Measurements from ENCODE around the gene ASAP2.

Gene ASAP2

GRCh38 chr2:9309147-9309546, 102.5 kb downstream of the ASAP2 start:
- Histone ChIP-seq H2AK5ac (ENCODE audit: low read depth, low read length) (no peak overlapping the region), H3K79me1 (ENCODE audit: low read depth, low read length) (no peaks in the 10 kb centered on the region), H3K9me3 (replicated peaks in 1 of 2; ENCODE audit: control insufficient read depth in 2 of 2, insufficient read depth in 1 of 2, low read depth in 1 of 2, low read length in 2 of 2) (no peaks in the 10 kb centered on the region), H2BK120ac (ENCODE audit: low read depth, low read length) (no peak overlapping the region), H2AFZ (ENCODE audit: low read length) (no peak overlapping the region), H3K27ac (replicated peaks; ENCODE audit: low read length) (no peak overlapping the region), H3K27me3 (ENCODE audit: control insufficient read depth in 3 of 3, insufficient read depth in 3 of 3, low read depth in 1 of 3, low read length in 3 of 3) (no peaks in the 10 kb centered on the region), H4K91ac (ENCODE audit: low read depth, low read length, poor library complexity) (no peak overlapping the region), H3K9ac (ENCODE audit: low read depth, low read length, poor library complexity) (no peak overlapping the region), H3K4me1 (ENCODE audit: control insufficient read depth in 2 of 2, insufficient read depth in 1 of 2, low read depth in 1 of 2, low read length in 2 of 2) (no peaks in the 10 kb centered on the region), H4K8ac (ENCODE audit: low read depth, low read length) (no peak overlapping the region), H2BK15ac (ENCODE audit: low read length) (no peak overlapping the region), H2BK12ac (ENCODE audit: low read length) (no peak overlapping the region), H3K18ac (ENCODE audit: low read length) (no peak overlapping the region), H3K36me3 (replicated peaks in 1 of 2; ENCODE audit: control insufficient read depth in 2 of 2, insufficient read depth in 2 of 2, low read length in 2 of 2) (peaks cover 0 to 16% of the 10 kb centered on the region in 2 donors), H3K14ac (ENCODE audit: low read length) (no peak overlapping the region), H3K23ac (ENCODE audit: low read depth, low read length, poor library complexity) (no peak overlapping the region), H3K4me3 (ENCODE audit: low read length in 2 of 2) (no peak overlapping the region), H3K4ac (ENCODE audit: low read length) (no peak overlapping the region), H3K4me2 (ENCODE audit: insufficient read depth, low read length, poor library complexity, severe bottlenecking) (no peak overlapping the region), H2BK5ac (ENCODE audit: low read length) (no peak overlapping the region)
- DNase-seq (ENCODE audit: low spot score) = no peak
- no CpG with 5 or more reads among the region's 9 CpGs for WGBS, 2 donors (ENCODE audit: extremely low coverage in 2 of 2, insufficient read length in 2 of 2, insufficient replicate concordance in 1 of 2)

- DNase-seq (ENCODE audit: low spot score) = no peak
- H3K18ac ChIP-seq (ENCODE audit: low read length) = no peak overlapping the region
- no peak overlapping the region for H3K27ac ChIP-seq (replicated peaks; ENCODE audit: low read length)
- no peak overlapping the region for H2AK5ac ChIP-seq (ENCODE audit: low read depth, low read length)
- H3K27me3 ChIP-seq (ENCODE audit: control insufficient read depth in 3 of 3, insufficient read depth in 3 of 3, low read depth in 1 of 3, low read length in 3 of 3) = no peaks in the 10 kb centered on the region
- no peak overlapping the region for H2BK5ac ChIP-seq (ENCODE audit: low read length)
- H3K4me3 ChIP-seq (ENCODE audit: low read length in 2 of 2) = no peak overlapping the region
- H3K23ac ChIP-seq (ENCODE audit: low read depth, low read length, poor library complexity) = no peak overlapping the region
- H3K4me1 ChIP-seq (ENCODE audit: control insufficient read depth in 2 of 2, insufficient read depth in 1 of 2, low read depth in 1 of 2, low read length in 2 of 2) = no peaks in the 10 kb centered on the region
- no peak overlapping the region for H2AFZ ChIP-seq (ENCODE audit: low read length)
- no peak overlapping the region for H3K9ac ChIP-seq (ENCODE audit: low read depth, low read length, poor library complexity)
- H3K4ac ChIP-seq (ENCODE audit: low read length) = no peak overlapping the region
- peaks cover 3% of the 10 kb centered on the region for H3K79me1 ChIP-seq (ENCODE audit: low read depth, low read length)
- H3K14ac ChIP-seq (ENCODE audit: low read length) = no peak overlapping the region
- H2BK120ac ChIP-seq (ENCODE audit: low read depth, low read length) = no peak overlapping the region
- H2BK15ac ChIP-seq (ENCODE audit: low read length) = no peak overlapping the region
- H3K36me3 ChIP-seq (replicated peaks in 1 of 2; ENCODE audit: control insufficient read depth in 2 of 2, insufficient read depth in 2 of 2, low read length in 2 of 2) = peaks cover 0 to 16% of the 10 kb centered on the region in 2 donors
- H4K8ac ChIP-seq (ENCODE audit: low read depth, low read length) = no peak overlapping the region
- H3K4me2 ChIP-seq (ENCODE audit: insufficient read depth, low read length, poor library complexity, severe bottlenecking) = no peak overlapping the region
- H2BK12ac ChIP-seq (ENCODE audit: low read length) = no peak overlapping the region
- WGBS, 2 donors (ENCODE audit: extremely low coverage in 2 of 2, insufficient read length in 2 of 2, insufficient replicate concordance in 1 of 2) = no CpG with 5 or more reads among the region's 1 CpG
- H3K9me3 ChIP-seq (replicated peaks in 1 of 2; ENCODE audit: control insufficient read depth in 2 of 2, insufficient read depth in 1 of 2, low read depth in 1 of 2, low read length in 2 of 2) = no peaks in the 10 kb centered on the region
- no peak overlapping the region for H4K91ac ChIP-seq (ENCODE audit: low read depth, low read length, poor library complexity)
These were observed 103.8 kb downstream of the ASAP2 start for GRCh38 chr2:9310377-9310776.

GRCh38 chr2:9310798-9311197, 104.2 kb downstream of the ASAP2 start:
- no peak overlapping the region for H2BK5ac ChIP-seq (ENCODE audit: low read length)
- H3K9me3 ChIP-seq (replicated peaks in 1 of 2; ENCODE audit: control insufficient read depth in 2 of 2, insufficient read depth in 1 of 2, low read depth in 1 of 2, low read length in 2 of 2) = no peaks in the 10 kb centered on the region
- H3K23ac ChIP-seq (ENCODE audit: low read depth, low read length, poor library complexity) = no peak overlapping the region
- H3K14ac ChIP-seq (ENCODE audit: low read length) = no peak overlapping the region
- peaks cover 0 to 16% of the 10 kb centered on the region in 2 donors for H3K36me3 ChIP-seq (replicated peaks in 1 of 2; ENCODE audit: control insufficient read depth in 2 of 2, insufficient read depth in 2 of 2, low read length in 2 of 2)
- H3K79me1 ChIP-seq (ENCODE audit: low read depth, low read length) = peaks cover 4% of the 10 kb centered on the region
- no peak overlapping the region for H2AFZ ChIP-seq (ENCODE audit: low read length)
- no peak overlapping the region for H2BK12ac ChIP-seq (ENCODE audit: low read length)
- H3K4me3 ChIP-seq (ENCODE audit: low read length in 2 of 2) = no peak overlapping the region
- no peak overlapping the region for H2BK15ac ChIP-seq (ENCODE audit: low read length)
- no peaks in the 10 kb centered on the region for H3K27me3 ChIP-seq (ENCODE audit: control insufficient read depth in 3 of 3, insufficient read depth in 3 of 3, low read depth in 1 of 3, low read length in 3 of 3)
- H4K8ac ChIP-seq (ENCODE audit: low read depth, low read length) = no peak overlapping the region
- H3K27ac ChIP-seq (replicated peaks; ENCODE audit: low read length) = no peak overlapping the region
- no peak overlapping the region for H3K4ac ChIP-seq (ENCODE audit: low read length)
- no peak for DNase-seq (ENCODE audit: low spot score)
- no peak overlapping the region for H4K91ac ChIP-seq (ENCODE audit: low read depth, low read length, poor library complexity)
- H3K18ac ChIP-seq (ENCODE audit: low read length) = no peak overlapping the region
- no peaks in the 10 kb centered on the region for H3K4me1 ChIP-seq (ENCODE audit: control insufficient read depth in 2 of 2, insufficient read depth in 1 of 2, low read depth in 1 of 2, low read length in 2 of 2)
- WGBS, 2 donors (ENCODE audit: extremely low coverage in 2 of 2, insufficient read length in 2 of 2, insufficient replicate concordance in 1 of 2) = no CpG with 5 or more reads among the region's 1 CpG
- H3K4me2 ChIP-seq (ENCODE audit: insufficient read depth, low read length, poor library complexity, severe bottlenecking) = no peak overlapping the region
- H2AK5ac ChIP-seq (ENCODE audit: low read depth, low read length) = no peak overlapping the region
- H2BK120ac ChIP-seq (ENCODE audit: low read depth, low read length) = no peak overlapping the region
- H3K9ac ChIP-seq (ENCODE audit: low read depth, low read length, poor library complexity) = no peak overlapping the region

GRCh38 chr2:9311488-9311887, 104.9 kb downstream of the ASAP2 start:
- H4K8ac ChIP-seq (ENCODE audit: low read depth, low read length) = no peak overlapping the region
- no peaks in the 10 kb centered on the region for H3K27me3 ChIP-seq (ENCODE audit: control insufficient read depth in 3 of 3, insufficient read depth in 3 of 3, low read depth in 1 of 3, low read length in 3 of 3)
- no CpG with 5 or more reads among the region's 12 CpGs for WGBS, 2 donors (ENCODE audit: extremely low coverage in 2 of 2, insufficient read length in 2 of 2, insufficient replicate concordance in 1 of 2)
- H3K9me3 ChIP-seq (replicated peaks in 1 of 2; ENCODE audit: control insufficient read depth in 2 of 2, insufficient read depth in 1 of 2, low read depth in 1 of 2, low read length in 2 of 2) = no peaks in the 10 kb centered on the region
- H3K79me1 ChIP-seq (ENCODE audit: low read depth, low read length) = peaks cover 4% of the 10 kb centered on the region
- no peak overlapping the region for H2BK120ac ChIP-seq (ENCODE audit: low read depth, low read length)
- H2AFZ ChIP-seq (ENCODE audit: low read length) = no peak overlapping the region
- no peak overlapping the region for H3K4me3 ChIP-seq (ENCODE audit: low read length in 2 of 2)
- H3K36me3 ChIP-seq (replicated peaks in 1 of 2; ENCODE audit: control insufficient read depth in 2 of 2, insufficient read depth in 2 of 2, low read length in 2 of 2) = peaks cover 0 to 16% of the 10 kb centered on the region in 2 donors
- no peak overlapping the region for H3K27ac ChIP-seq (replicated peaks; ENCODE audit: low read length)
- H2BK15ac ChIP-seq (ENCODE audit: low read length) = no peak overlapping the region
- no peak overlapping the region for H3K23ac ChIP-seq (ENCODE audit: low read depth, low read length, poor library complexity)
- no peak overlapping the region for H3K9ac ChIP-seq (ENCODE audit: low read depth, low read length, poor library complexity)
- H3K4ac ChIP-seq (ENCODE audit: low read length) = no peak overlapping the region
- H3K18ac ChIP-seq (ENCODE audit: low read length) = no peak overlapping the region
- H2AK5ac ChIP-seq (ENCODE audit: low read depth, low read length) = no peak overlapping the region
- H3K14ac ChIP-seq (ENCODE audit: low read length) = no peak overlapping the region
- no peak overlapping the region for H2BK12ac ChIP-seq (ENCODE audit: low read length)
- H2BK5ac ChIP-seq (ENCODE audit: low read length) = no peak overlapping the region
- H4K91ac ChIP-seq (ENCODE audit: low read depth, low read length, poor library complexity) = no peak overlapping the region
- no peaks in the 10 kb centered on the region for H3K4me1 ChIP-seq (ENCODE audit: control insufficient read depth in 2 of 2, insufficient read depth in 1 of 2, low read depth in 1 of 2, low read length in 2 of 2)
- H3K4me2 ChIP-seq (ENCODE audit: insufficient read depth, low read length, poor library complexity, severe bottlenecking) = no peak overlapping the region
- DNase-seq (ENCODE audit: low spot score) = no peak
